Gastrocnemius medialis (tissue), 4 donors: ENCODE data around the gene RARRES1. TPM values are rescaled to one million over a fixed set of nuclear protein-coding genes. Genes with fewer than 3 reads are reported as not detected.

Source experiments
- ATAC-seq, 2 donors: fragments of 150-250 bp; one replicate each; pipeline ENCODE4 v1.9.1; 2016
- DNase-seq, 2 donors: peaks; one replicate each; pipeline ENCODE4 v3.0.0-alpha.2; 2019
- H3K27ac ChIP-seq, 4 donors: fragments of 200-600 bp; sonication (generic); 1 replicate in 1 of 4; 2 replicates in 3 of 4; pipeline ENCODE4 v1.5.1; 2016 to 2018; ENCODE audit warnings: mild to moderate bottlenecking in 2 of 4, moderate library complexity in 1 of 4
- H3K27me3 ChIP-seq, 3 donors: fragments of 200-600 bp; sonication (generic) in 2 of 3; 1 replicate in 1 of 3; 2 replicates in 2 of 3; pipeline versions ENCODE4 v1.5.1 to v1.6.0; 2016 to 2019; ENCODE audit warnings: mild to moderate bottlenecking in 1 of 3, moderate library complexity in 1 of 3
- H3K36me3 ChIP-seq, 2 donors: fragments of 200-600 bp; sonication (generic) in 1 of 2; one replicate each; pipeline ENCODE4 v1.5.1; 2017 to 2018
- H3K4me1 ChIP-seq, 2 donors: fragments of 200-600 bp; sonication (generic) in 1 of 2; one replicate each; pipeline ENCODE4 v1.5.1; 2016 to 2017; ENCODE audit warnings: mild to moderate bottlenecking in 2 of 2
- H3K4me3 ChIP-seq, 4 donors: fragments of 200-600 bp; sonication (generic) in 3 of 4; 1 replicate in 1 of 4; 2 replicates in 3 of 4; pipeline ENCODE4 v1.5.1; 2016 to 2019; ENCODE audit warnings: mild to moderate bottlenecking in 2 of 4
- H3K9me3 ChIP-seq, 3 donors: fragments of 200-600 bp; sonication (generic) in 2 of 3; 1 replicate in 1 of 3; 2 replicates in 2 of 3; pipeline ENCODE4 v1.5.1; 2016 to 2019
- CTCF ChIP-seq, 5 experiments: fragments of 450-650 bp in 3 of 5; fragments of 200-600 bp in 2 of 5; sonication (generic) in 2 of 5; IDR thresholded peaks in 4 of 5; conservative IDR thresholded peaks in 1 of 5; 1 replicate in 4 of 5; 2 replicates in 1 of 5; pipeline ENCODE4 v1.5.1; 2016 to 2019; ENCODE audit warnings: antibody characterized with exemption in 5 of 5, mild to moderate bottlenecking in 3 of 5, moderate library complexity in 3 of 5
- POLR2A ChIP-seq, 2 donors: fragments of 450-650 bp; IDR thresholded peaks; one replicate each; pipeline ENCODE4 v1.6.1; 2017; ENCODE audit warnings: antibody characterized with exemption in 2 of 2, mild to moderate bottlenecking in 2 of 2, moderate library complexity in 2 of 2
- in situ Hi-C, 4 donors: fragments of 200-750 bp; cut with MboI; loops; one replicate each; pipeline versions ENCODE4 v1.15.0 to v1.8.0; 2017; ENCODE audit warnings: low sequenced_read_pairs in 4 of 4
- intact Hi-C: fragments of 100-400 bp; cut with DNase I; formaldehyde crosslinking; loops from one replicate; pipeline ENCODE4 v1.15.1; 2023; ENCODE audit warnings: low total_unique reads
- total RNA-seq, 4 donors: library from RNA; depleted of rRNA; stranded (reverse); fragments of >200 nt; gene quantifications; one replicate each; pipeline versions ENCODE4 v1.1.0 to v1.2.3, GENCODE V29; 2016

Gene RARRES1
- total RNA-seq, 4 donors from 2014 or later = 1.4 to 27.6 (median 4.4) TPM

DNA sequence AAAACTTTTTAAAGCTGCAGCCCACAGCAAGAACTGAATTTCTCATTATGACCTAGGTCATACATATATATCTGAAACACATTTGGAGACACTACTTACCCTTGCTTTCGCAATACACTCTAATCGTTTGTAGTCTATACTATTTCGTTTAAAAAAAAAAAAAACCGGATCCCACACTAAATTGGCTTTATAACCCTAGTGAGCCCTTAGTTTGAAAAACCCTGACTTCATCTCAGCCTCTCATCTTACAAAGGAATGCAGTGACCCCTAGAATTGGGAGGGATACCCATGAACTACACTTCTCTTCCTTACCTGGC, 4.2 kb downstream of the RARRES1 start:
- no peaks in the 10 kb centered on the region for H3K36me3 ChIP-seq
- ATAC-seq = no peak
- H3K4me1 ChIP-seq = peaks cover 14 to 24% of the 10 kb centered on the region in 2 donors
- in situ Hi-C loops (loop anchor here (5.0 kb wide), 1 partner anchor 64 kb away; no protein-coding TSS in a partner anchor), intact Hi-C loops (loop anchor here (5.0 kb wide), 1 partner anchor 44 kb away; no protein-coding TSS in a partner anchor)
- TF ChIP-seq CTCF (IDR thresholded peaks at IDR 0.05 in 4 of 5, conservative IDR thresholded peaks at IDR 0.05 in 1 of 5) (peak in 1 of 5 experiments; percentile 4), POLR2A (IDR thresholded peaks at IDR 0.05) (no peak)
- DNase-seq = no peak
- H3K9me3 ChIP-seq = no peaks in the 10 kb centered on the region
- H3K27ac ChIP-seq = no peak overlapping the region
- no peaks in the 10 kb centered on the region for H3K27me3 ChIP-seq
- H3K4me3 ChIP-seq = peak overlapping the region in 2 of 4 donors; percentile 14 to 24

DNA sequence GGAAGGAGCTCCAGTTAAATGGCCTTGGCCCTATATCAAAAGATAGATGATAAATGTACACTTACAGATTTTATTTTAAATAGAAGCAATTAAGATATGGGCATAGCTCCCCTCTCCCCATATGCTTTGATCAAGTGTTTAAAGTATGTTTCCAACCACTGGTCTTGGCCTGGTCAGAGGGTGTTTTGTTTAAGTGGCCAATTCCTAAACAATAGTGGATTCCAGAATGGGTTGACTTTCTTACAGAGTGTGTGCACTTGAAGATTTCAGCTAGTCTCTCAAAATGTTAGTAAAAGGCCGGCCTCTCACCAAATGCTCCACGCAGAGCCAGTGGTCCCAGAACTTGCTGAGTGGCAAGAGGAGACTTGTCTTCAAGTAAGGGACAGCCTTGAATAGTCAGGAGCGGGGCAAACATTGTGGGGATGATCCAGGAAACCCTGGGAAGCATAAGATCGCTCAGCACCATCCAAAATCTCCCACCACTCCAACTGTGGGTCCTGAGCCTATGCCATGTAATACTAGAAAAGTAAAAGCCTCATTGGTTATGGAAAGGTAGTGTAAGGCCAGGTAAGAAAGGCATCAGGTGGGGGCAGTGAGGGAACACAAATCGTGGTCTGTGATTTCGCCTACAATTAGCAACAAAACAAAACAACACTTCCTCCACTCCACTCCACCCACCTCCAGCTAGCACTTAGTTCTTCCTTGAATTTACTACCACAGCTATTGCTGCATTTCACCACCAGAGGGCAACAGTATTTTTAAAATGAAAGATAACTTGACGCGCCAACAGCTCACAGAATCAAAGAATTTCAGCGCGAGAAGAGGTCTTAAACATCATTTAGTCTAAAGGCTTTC, 4.8 kb downstream of the RARRES1 start:
- H3K9me3 ChIP-seq = no peaks in the 10 kb centered on the region
- TF ChIP-seq POLR2A (IDR thresholded peaks at IDR 0.05) (no peak), CTCF (IDR thresholded peaks at IDR 0.05 in 4 of 5, conservative IDR thresholded peaks at IDR 0.05 in 1 of 5) (peak; percentile 64 to 83 (median 79))
- peaks cover 12 to 27% of the 10 kb centered on the region in 2 donors for H3K4me1 ChIP-seq
- H3K36me3 ChIP-seq = no peaks in the 10 kb centered on the region
- peak overlapping the region in 2 of 4 donors; percentile 14 to 24 for H3K4me3 ChIP-seq
- H3K27me3 ChIP-seq = no peaks in the 10 kb centered on the region
- intact Hi-C loops = loop anchor here (1.0 to 5.0 kb wide), 2 partner anchors 45 to 64 kb away; no protein-coding TSS in a partner anchor
- ATAC-seq (peak; percentile 57 to 59), DNase-seq (peak in 1 of 2 donors; percentile 41)
- peak overlapping the region in 1 of 4 donors; percentile 57 for H3K27ac ChIP-seq
- in situ Hi-C loops = loop anchor here (5.0 kb wide), 1 partner anchor 65 kb away; no protein-coding TSS in a partner anchor

- ATAC-seq (peak; percentile 41 to 54), DNase-seq (peak in 1 of 2 donors; percentile 26)
- Histone ChIP-seq H3K27ac (peak overlapping the region; percentile 0 to 38 (median 2)), H3K36me3 (no peaks in the 10 kb centered on the region), H3K4me1 (peaks cover 4 to 21% of the 10 kb centered on the region in 2 donors), H3K9me3 (no peaks in the 10 kb centered on the region), H3K4me3 (no peak overlapping the region), H3K27me3 (no peaks in the 10 kb centered on the region)
- in situ Hi-C loops (loop anchor here (5.0 kb wide), 1 partner anchor 67 kb away; no protein-coding TSS in a partner anchor), intact Hi-C loops (loop anchor here (5.0 kb wide), 1 partner anchor 47 kb away; no protein-coding TSS in a partner anchor)
- TF ChIP-seq CTCF (IDR thresholded peaks at IDR 0.05 in 4 of 5, conservative IDR thresholded peaks at IDR 0.05 in 1 of 5) = no peak
Observed at GRCh38 chr3:158725348-158726011, 6.8 kb downstream of the RARRES1 start.

- ATAC-seq (no peak), DNase-seq (no peak)
- Histone ChIP-seq H3K36me3 (no peaks in the 10 kb centered on the region), H3K27me3 (no peaks in the 10 kb centered on the region), H3K27ac (no peak overlapping the region), H3K4me3 (no peak overlapping the region), H3K9me3 (no peaks in the 10 kb centered on the region), H3K4me1 (peaks cover 4 to 21% of the 10 kb centered on the region in 2 donors)
- intact Hi-C loops (no loop called here), in situ Hi-C loops (no loop called here)
- TF ChIP-seq POLR2A (IDR thresholded peaks at IDR 0.05) (no peak), CTCF (IDR thresholded peaks at IDR 0.05 in 4 of 5, conservative IDR thresholded peaks at IDR 0.05 in 1 of 5) (no peak)
Observed at GRCh38 chr3:158723991-158724390, 8.3 kb downstream of the RARRES1 start.
